Skeletal muscle cell (primary cell): ENCODE measurements around the gene COL4A2.

Experiments used
- DNase-seq: peaks from one replicate; pipeline ENCODE4 v3.0.0-alpha.2; 2010; ENCODE audit warnings: low read depth
- H3K4me3 ChIP-seq: 2 replicates; pipeline ENCODE4 v1.5.1; 2011; ENCODE audit warnings: low read depth, mild to moderate bottlenecking, control low read depth, low read length, moderate library complexity

COL4A2 gene

GRCh38 chr13:110405597-110406450 is 98.7 kb downstream of the COL4A2 start:
- no peak for DNase-seq
- no peak overlapping the region for H3K4me3 ChIP-seq

GRCh38 chr13:110407021-110407420 is 99.9 kb downstream of the COL4A2 start:
- no peak for DNase-seq

GRCh38 chr13:110407531-110407930 is 100.4 kb downstream of the COL4A2 start:
- H3K4me3 ChIP-seq: no peak overlapping the region
- DNase-seq: no peak

More at GRCh38 chr13:110407021-110407420, 99.9 kb downstream of the COL4A2 start:
- H3K4me3 ChIP-seq: no peak overlapping the region

- no peak for DNase-seq
- no peak overlapping the region for H3K4me3 ChIP-seq
Observed at GRCh38 chr13:110408286-110408685, 101.2 kb downstream of the COL4A2 start.

- no peak overlapping the region for H3K4me3 ChIP-seq
- DNase-seq: no peak
Observed at GRCh38 chr13:110409581-110409992, 102.5 kb downstream of the COL4A2 start.

GRCh38 chr13:110410000-110410399 is 102.9 kb downstream of the COL4A2 start:
- no peak overlapping the region for H3K4me3 ChIP-seq
- no peak for DNase-seq

- no peak for DNase-seq
- no peak overlapping the region for H3K4me3 ChIP-seq
Observed at GRCh38 chr13:110410936-110411687, 104.0 kb downstream of the COL4A2 start.

- no peak for DNase-seq
- H3K4me3 ChIP-seq: no peak overlapping the region
Observed at GRCh38 chr13:110411688-110412059, 104.6 kb downstream of the COL4A2 start.

- DNase-seq: peak; percentile 99
- no peak overlapping the region for H3K4me3 ChIP-seq
Observed at GRCh38 chr13:110412132-110412914, 105.2 kb downstream of the COL4A2 start.

- no peak overlapping the region for H3K4me3 ChIP-seq
Observed at GRCh38 chr13:110413016-110413675, 106.1 kb downstream of the COL4A2 start.

GRCh38 chr13:110413676-110414040 is 106.6 kb downstream of the COL4A2 start:
- no peak overlapping the region for H3K4me3 ChIP-seq

More at GRCh38 chr13:110413016-110413675, 106.1 kb downstream of the COL4A2 start:
- no peak for DNase-seq

GRCh38 chr13:110414283-110414682 is 107.2 kb downstream of the COL4A2 start:
- no peak for DNase-seq
- no peak overlapping the region for H3K4me3 ChIP-seq

More at GRCh38 chr13:110413676-110414040, 106.6 kb downstream of the COL4A2 start:
- DNase-seq: no peak

GRCh38 chr13:110414931-110415330 is 107.8 kb downstream of the COL4A2 start:
- H3K4me3 ChIP-seq: no peak overlapping the region
- no peak for DNase-seq

GRCh38 chr13:110415669-110416068 is 108.6 kb downstream of the COL4A2 start:
- H3K4me3 ChIP-seq: no peak overlapping the region
- DNase-seq: no peak

GRCh38 chr13:110416131-110417025 is 109.3 kb downstream of the COL4A2 start:
- DNase-seq: no peak
- no peak overlapping the region for H3K4me3 ChIP-seq

GRCh38 chr13:110418944-110419343 is 111.9 kb downstream of the COL4A2 start:
- DNase-seq: no peak
- no peak overlapping the region for H3K4me3 ChIP-seq

GRCh38 chr13:110419381-110419791 is 112.3 kb downstream of the COL4A2 start:
- DNase-seq: no peak
- H3K4me3 ChIP-seq: no peak overlapping the region

GRCh38 chr13:110419946-110420345 is 112.9 kb downstream of the COL4A2 start:
- DNase-seq: no peak
- H3K4me3 ChIP-seq: no peak overlapping the region
